Thyroid gland (tissue), 4 donors: Measurements from ENCODE around the gene NDUFV1.

ENCODE experiments used
- CTCF ChIP-seq, 6 experiments: fragments of 200-600 bp in 3 of 6; fragments of 450-650 bp in 3 of 6; sonication (generic) in 3 of 6; IDR thresholded peaks; one replicate each; pipeline ENCODE4 v1.5.1; 2016 to 2019; ENCODE audit warnings: antibody characterized with exemption in 6 of 6, mild to moderate bottlenecking in 2 of 6, inconsistent platforms in 1 of 6, moderate library complexity in 1 of 6
- POLR2A ChIP-seq, 2 donors: fragments of 450-650 bp; IDR thresholded peaks; one replicate each; pipeline ENCODE4 v1.6.1; 2017; ENCODE audit warnings: antibody characterized with exemption in 2 of 2, mild to moderate bottlenecking in 2 of 2, moderate library complexity in 1 of 2

- TF ChIP-seq CTCF (IDR thresholded peaks at IDR 0.05) (peak; percentile 40 to 87 (median 66)), POLR2A (IDR thresholded peaks at IDR 0.05) (peak in 1 of 2 donors; percentile 73)
Observed at GRCh38 chr11:67606492-67607295, at the start of gene NDUFV1.
